Measurements from ENCODE around the gene PALM3. TPM values are rescaled to one million over a fixed set of nuclear protein-coding genes. Genes with fewer than 3 reads are reported as not detected.

PALM3 gene
- total RNA-seq, 2 donors from 2014 or later: not detected

DNA sequence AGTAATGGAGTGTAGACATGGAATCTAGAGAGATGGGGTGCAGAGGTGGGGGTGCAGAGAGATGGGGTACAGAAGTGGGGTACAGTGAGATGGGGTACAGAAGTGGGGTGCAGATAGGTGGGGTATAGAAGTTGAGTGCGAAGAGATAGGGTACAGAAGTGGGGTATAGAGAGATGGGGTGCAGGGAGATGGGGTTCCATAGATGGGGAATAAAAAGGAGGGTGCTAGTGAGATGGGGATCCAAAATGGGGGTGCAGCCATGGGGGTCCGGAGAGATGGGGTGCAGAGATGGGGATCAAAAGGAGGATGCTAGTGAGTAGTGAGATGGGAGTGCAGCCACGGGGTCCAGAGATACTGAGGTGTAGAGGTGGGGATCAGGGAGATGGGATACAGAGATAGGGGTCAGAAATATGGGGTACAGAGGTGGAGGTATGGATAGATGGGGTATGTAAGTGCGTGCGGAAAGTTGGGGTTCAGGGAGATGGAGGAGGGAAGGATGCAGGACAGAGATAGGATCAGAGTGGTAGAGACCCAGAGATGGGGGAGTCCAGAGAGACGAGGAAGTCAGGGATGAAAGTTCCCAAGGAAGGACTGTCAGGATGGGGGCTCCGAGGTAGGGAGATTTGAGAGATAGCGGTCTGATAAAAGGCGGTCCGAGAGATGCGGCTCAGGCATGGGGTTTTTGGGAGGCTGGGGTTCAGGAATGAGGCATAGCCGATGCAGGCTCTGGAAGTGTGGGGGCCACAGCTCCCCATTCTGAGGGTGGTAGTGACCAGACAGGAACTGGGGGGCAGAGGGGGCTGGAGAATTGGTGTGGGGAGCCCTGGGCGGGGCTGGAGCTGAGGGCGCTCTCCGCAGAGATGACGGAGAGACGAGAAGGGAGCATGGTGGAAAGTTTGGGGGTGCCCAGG, 3.4 kb downstream of the PALM3 start:
- no peaks in the 10 kb centered on the region for H3K9me3 ChIP-seq
- DNase-seq (ENCODE audit: low spot score): no peak
- H3K27me3 ChIP-seq (replicated peaks; ENCODE audit: insufficient read depth): no peaks in the 10 kb centered on the region
- peaks cover 0 to 14% of the 10 kb centered on the region in 2 donors for H3K4me1 ChIP-seq (ENCODE audit: control insufficient read depth in 1 of 2, low read depth in 2 of 2)
- no peak for ATAC-seq (ENCODE audit: insufficient number of reproducible peaks, low FRiP score, low read depth)
- H3K36me3 ChIP-seq: no peaks in the 10 kb centered on the region
- TF ChIP-seq, protein P1, sequence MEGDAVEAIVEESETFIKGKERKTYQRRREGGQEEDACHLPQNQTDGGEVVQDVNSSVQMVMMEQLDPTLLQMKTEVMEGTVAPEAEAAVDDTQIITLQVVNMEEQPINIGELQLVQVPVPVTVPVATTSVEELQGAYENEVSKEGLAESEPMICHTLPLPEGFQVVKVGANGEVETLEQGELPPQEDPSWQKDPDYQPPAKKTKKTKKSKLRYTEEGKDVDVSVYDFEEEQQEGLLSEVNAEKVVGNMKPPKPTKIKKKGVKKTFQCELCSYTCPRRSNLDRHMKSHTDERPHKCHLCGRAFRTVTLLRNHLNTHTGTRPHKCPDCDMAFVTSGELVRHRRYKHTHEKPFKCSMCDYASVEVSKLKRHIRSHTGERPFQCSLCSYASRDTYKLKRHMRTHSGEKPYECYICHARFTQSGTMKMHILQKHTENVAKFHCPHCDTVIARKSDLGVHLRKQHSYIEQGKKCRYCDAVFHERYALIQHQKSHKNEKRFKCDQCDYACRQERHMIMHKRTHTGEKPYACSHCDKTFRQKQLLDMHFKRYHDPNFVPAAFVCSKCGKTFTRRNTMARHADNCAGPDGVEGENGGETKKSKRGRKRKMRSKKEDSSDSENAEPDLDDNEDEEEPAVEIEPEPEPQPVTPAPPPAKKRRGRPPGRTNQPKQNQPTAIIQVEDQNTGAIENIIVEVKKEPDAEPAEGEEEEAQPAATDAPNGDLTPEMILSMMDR (IDR thresholded peaks at IDR 0.05): no peak
- H3K27ac ChIP-seq: no peak overlapping the region
- no peak overlapping the region for H3K4me3 ChIP-seq

GRCh38 chr19:14056741-14057356, 5.0 kb downstream of the PALM3 start:
- Histone ChIP-seq H3K9me3 (no peaks in the 10 kb centered on the region), H3K27ac (no peak overlapping the region), H3K27me3 (replicated peaks; ENCODE audit: insufficient read depth) (no peaks in the 10 kb centered on the region), H3K4me1 (ENCODE audit: control insufficient read depth in 1 of 2, low read depth in 2 of 2) (peaks cover 0 to 14% of the 10 kb centered on the region in 2 donors), H3K4me3 (peak overlapping the region; percentile 63), H3K36me3 (no peaks in the 10 kb centered on the region)
- TF ChIP-seq, protein P1 (IDR thresholded peaks at IDR 0.05): no peak
- no peak for ATAC-seq (ENCODE audit: insufficient number of reproducible peaks, low FRiP score, low read depth)
- no peak for DNase-seq (ENCODE audit: low spot score)

DNA sequence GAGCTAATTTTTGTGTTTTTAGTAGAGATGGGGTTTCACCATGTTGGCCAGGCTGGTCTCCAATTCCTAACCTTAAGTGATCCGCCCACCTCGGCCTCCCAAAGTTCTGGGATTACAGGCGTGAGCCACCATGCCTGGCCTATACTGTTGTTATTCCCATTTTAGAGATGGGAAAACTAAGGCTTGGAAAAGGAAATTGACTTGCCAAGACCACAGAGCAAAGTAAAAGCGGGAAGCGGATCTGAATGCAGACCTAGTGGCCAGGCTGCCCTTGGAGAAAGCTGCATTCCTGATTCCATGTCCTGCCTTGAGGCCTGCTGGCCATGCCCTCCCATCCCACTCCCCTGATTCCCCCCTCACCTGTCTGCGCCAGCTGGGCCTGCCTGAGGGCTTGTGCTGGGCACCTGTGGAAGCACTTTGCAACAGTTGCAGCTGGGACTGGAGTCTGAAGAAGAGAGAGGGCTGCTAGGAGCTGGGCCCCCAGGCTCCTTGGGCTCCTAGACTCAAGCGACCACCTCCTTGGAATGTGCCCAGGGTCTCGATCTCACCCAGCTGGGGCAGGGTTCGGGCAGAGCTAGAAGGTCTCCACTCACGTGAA, 5.7 kb downstream of the PALM3 start:
- H3K27me3 ChIP-seq (replicated peaks; ENCODE audit: insufficient read depth): no peaks in the 10 kb centered on the region
- H3K4me3 ChIP-seq: no peak overlapping the region
- TF ChIP-seq, protein P1 (IDR thresholded peaks at IDR 0.05): no peak
- ATAC-seq (ENCODE audit: insufficient number of reproducible peaks, low FRiP score, low read depth) (no peak), DNase-seq (ENCODE audit: low spot score) (no peak)
- no peak overlapping the region for H3K27ac ChIP-seq
- peaks cover 0 to 14% of the 10 kb centered on the region in 2 donors for H3K4me1 ChIP-seq (ENCODE audit: control insufficient read depth in 1 of 2, low read depth in 2 of 2)
- H3K9me3 ChIP-seq: no peaks in the 10 kb centered on the region
- H3K36me3 ChIP-seq: no peaks in the 10 kb centered on the region

DNA sequence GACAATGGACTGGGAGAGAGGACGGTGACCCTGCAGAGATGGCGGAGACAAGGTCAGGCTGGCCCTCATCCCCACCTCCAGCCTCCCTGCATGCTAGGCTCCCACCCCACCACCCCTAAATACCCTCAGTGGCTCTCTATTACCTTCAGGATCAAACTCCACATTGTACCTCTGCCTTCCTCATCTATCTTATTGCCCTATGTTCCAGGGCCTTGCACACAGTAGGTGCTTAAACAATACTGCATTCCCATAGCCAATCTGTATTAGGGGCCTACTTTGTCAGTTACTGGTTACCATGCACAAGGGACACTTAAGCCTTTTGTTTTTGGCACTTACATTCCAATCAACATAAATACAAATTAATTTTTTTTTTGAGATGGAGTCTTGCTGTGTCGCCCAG, 6.5 kb downstream of the PALM3 start:
- DNase-seq (ENCODE audit: low spot score) (no peak), ATAC-seq (ENCODE audit: insufficient number of reproducible peaks, low FRiP score, low read depth) (no peak)
- TF ChIP-seq, protein P1 (IDR thresholded peaks at IDR 0.05): no peak
- Histone ChIP-seq H3K4me3 (no peak overlapping the region), H3K27ac (no peak overlapping the region), H3K36me3 (no peaks in the 10 kb centered on the region), H3K27me3 (replicated peaks; ENCODE audit: insufficient read depth) (no peaks in the 10 kb centered on the region), H3K4me1 (ENCODE audit: control insufficient read depth in 1 of 2, low read depth in 2 of 2) (peaks cover 0 to 14% of the 10 kb centered on the region in 2 donors), H3K9me3 (no peaks in the 10 kb centered on the region)

GRCh38 chr19:14054721-14055120, 7.2 kb downstream of the PALM3 start:
- ATAC-seq (ENCODE audit: insufficient number of reproducible peaks, low FRiP score, low read depth): no peak
- Histone ChIP-seq H3K27me3 (replicated peaks; ENCODE audit: insufficient read depth) (no peaks in the 10 kb centered on the region), H3K27ac (no peak overlapping the region), H3K36me3 (no peaks in the 10 kb centered on the region), H3K4me1 (ENCODE audit: control insufficient read depth in 1 of 2, low read depth in 2 of 2) (peaks cover 0 to 14% of the 10 kb centered on the region in 2 donors), H3K9me3 (no peaks in the 10 kb centered on the region), H3K4me3 (no peak overlapping the region)
- no peak for DNase-seq (ENCODE audit: low spot score)
- TF ChIP-seq, protein P1 (IDR thresholded peaks at IDR 0.05): no peak

All from thoracic aorta (tissue), 2 donors.